MCF 10A (cell line): ENCODE data around the gene COA8. TPM values are rescaled to one million over a fixed set of nuclear protein-coding genes. Genes with fewer than 3 reads are reported as not detected.
A peak's percentile ranks its signal among the peaks of the same experiment; 100 is the strongest.

Experiments
- BruUV-seq: library from RNA; stranded (reverse); fragments of 400-500 nt; replicated peaks from 2 replicates; lab custom pipeline; 2021; lab: Mats Ljungman, UMichigan
- CTCF ChIA-PET: fragments of 300-600 bp; sonication (Branson Sonifier 250); formaldehyde crosslinking; extraction: SDS; loops from one replicate; lab custom pipeline; 2021; ENCODE audit warnings: antibody characterized with exemption, inconsistent platforms; lab: Yijun Ruan, JAX
- POLR2A ChIA-PET: fragments of 300-600, 350-650 bp; sonication (Branson Sonifier 250); formaldehyde crosslinking; extraction: SDS; loops from one replicate; lab custom pipeline; 2020; ENCODE audit warnings: antibody characterized with exemption, inconsistent platforms; lab: Yijun Ruan, JAX
- DNase-seq: peaks from one replicate; pipeline ENCODE4 v3.0.0-alpha.2; 2018; ENCODE audit not compliant: unreplicated experiment
- H3K27ac Mint-ChIP-seq: one replicate; pipeline ENCODE4 v1.8.0; 2022; ENCODE audit warnings: mild to moderate bottlenecking, low read depth, mixed read lengths; ENCODE audit not compliant: unreplicated experiment
- H3K27me3 Mint-ChIP-seq: one replicate; pipeline ENCODE4 v1.8.0; 2022; ENCODE audit warnings: mixed read lengths; ENCODE audit not compliant: insufficient read depth, unreplicated experiment
- H3K36me3 Mint-ChIP-seq: one replicate; pipeline ENCODE4 v1.8.0; 2022; ENCODE audit warnings: mild to moderate bottlenecking, moderate library complexity, mixed read lengths; ENCODE audit not compliant: insufficient read depth, unreplicated experiment
- H3K4me1 Mint-ChIP-seq: one replicate; pipeline ENCODE4 v1.8.0; 2022; ENCODE audit warnings: mixed read lengths; ENCODE audit not compliant: insufficient read depth, unreplicated experiment
- H3K4me3 Mint-ChIP-seq: one replicate; pipeline ENCODE4 v1.8.0; 2022; ENCODE audit warnings: mild to moderate bottlenecking, moderate library complexity, mixed read lengths; ENCODE audit not compliant: unreplicated experiment
- H3K9me3 Mint-ChIP-seq: one replicate; pipeline ENCODE4 v1.8.0; 2022; ENCODE audit warnings: mixed read lengths; ENCODE audit not compliant: unreplicated experiment
- CTCF ChIP-seq: fragments of 200-600 bp; IDR thresholded peaks from one replicate; pipeline ENCODE4 v1.8.0; 2022; ENCODE audit warnings: antibody characterized with exemption, mild to moderate bottlenecking; ENCODE audit not compliant: unreplicated experiment
- intact Hi-C: fragments of 100-400 bp; cut with micrococcal nuclease; formaldehyde crosslinking; loops from 2 replicates; pipeline ENCODE4 v1.14.1; 2022
- total RNA-seq: library from RNA; stranded (reverse); gene quantifications from 2 replicates; pipeline ENCODE4 v1.2.3, GENCODE V29; 2022

COA8 gene
- total RNA-seq, 1 experiment from 2014 or later, result 68.9 TPM

GRCh38 chr14:103563844-103564505 lies 1.2 kb downstream of the COA8 start:
- BruUV-seq, result no TSS peak
- no peak for TF ChIP-seq CTCF
- intact Hi-C loops, result no loop called here
- H3K36me3 Mint-ChIP-seq, result peaks cover 29% of the 10 kb centered on the region
- no peak for DNase-seq
- H3K9me3 Mint-ChIP-seq, result no peaks in the 10 kb centered on the region
- CTCF ChIA-PET, result interaction anchor here (0.6 to 2.0 kb wide), 6 partner anchors 9 to 68 kb away, joined by 3 to 6 read pairs (median 4); no protein-coding TSS in a partner anchor
- POLR2A ChIA-PET, result interaction anchor here (0.6 to 5.2 kb wide), 11 partner anchors 8 to 318 kb away, joined by 3 to 65 read pairs (median 6); partner anchors contain the start of genes EIF5, KLC1 and TRMT61A
- peaks cover 19% of the 10 kb centered on the region for H3K4me1 Mint-ChIP-seq
- peak overlapping the region; percentile 93 for H3K4me3 Mint-ChIP-seq
- no peaks in the 10 kb centered on the region for H3K27me3 Mint-ChIP-seq
- H3K27ac Mint-ChIP-seq, result peak overlapping the region; percentile 85

- POLR2A ChIA-PET, result no interaction called here
- CTCF ChIA-PET, result interaction anchor here (0.6 kb wide), 2 partner anchors 198 to 376 kb away, joined by 3 to 5 read pairs; no protein-coding TSS in a partner anchor
- TF ChIP-seq CTCF, result no peak
- Mint-ChIP-seq H3K9me3 (no peaks in the 10 kb centered on the region), H3K27me3 (no peaks in the 10 kb centered on the region), H3K27ac (no peak overlapping the region), H3K36me3 (peaks cover 32% of the 10 kb centered on the region), H3K4me3 (no peak overlapping the region), H3K4me1 (no peaks in the 10 kb centered on the region)
- DNase-seq, result no peak
- intact Hi-C loops, result no loop called here
- BruUV-seq, result no TSS peak
These were observed 6.2 kb downstream of the COA8 start for GRCh38 chr14:103568952-103569351.

DNA sequence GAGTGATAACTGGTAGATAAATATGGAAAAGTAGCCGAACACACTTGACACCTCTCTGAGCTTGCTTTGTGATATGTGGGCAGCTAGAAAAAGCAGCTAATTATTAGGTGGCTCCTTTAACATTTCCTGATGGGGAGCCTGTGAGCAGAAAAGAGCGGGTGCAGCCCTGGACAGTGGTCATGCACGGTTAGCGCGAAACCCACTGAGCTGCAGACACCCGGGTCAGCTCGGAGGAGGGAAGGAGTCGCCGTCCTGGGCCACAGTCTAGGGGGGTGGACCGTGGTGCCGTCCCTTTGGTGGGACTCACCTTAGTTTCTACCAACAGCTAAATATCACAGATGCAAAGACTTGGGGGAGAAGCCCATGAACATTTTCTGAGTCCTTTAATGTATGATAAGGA lies 6.6 kb downstream of the COA8 start:
- TF ChIP-seq CTCF, result no peak
- no peaks in the 10 kb centered on the region for H3K4me1 Mint-ChIP-seq
- H3K27me3 Mint-ChIP-seq, result no peaks in the 10 kb centered on the region
- intact Hi-C loops, result no loop called here
- BruUV-seq, result no TSS peak
- ChIA-PET POLR2A (no interaction called here), CTCF (no interaction called here)
- H3K9me3 Mint-ChIP-seq, result no peaks in the 10 kb centered on the region
- DNase-seq, result no peak
- H3K36me3 Mint-ChIP-seq, result peaks cover 36% of the 10 kb centered on the region
- no peak overlapping the region for H3K27ac Mint-ChIP-seq
- no peak overlapping the region for H3K4me3 Mint-ChIP-seq

GRCh38 chr14:103574104-103574503 lies 11.3 kb downstream of the COA8 start:
- BruUV-seq, result no TSS peak
- intact Hi-C loops, result loop anchor here (10.0 kb wide), 2 partner anchors 101 to 141 kb away; partner anchors contain the start of genes XRCC3 and ZFYVE21
- no peaks in the 10 kb centered on the region for H3K27me3 Mint-ChIP-seq
- no peak for TF ChIP-seq CTCF
- H3K4me3 Mint-ChIP-seq, result no peak overlapping the region
- DNase-seq, result no peak
- H3K27ac Mint-ChIP-seq, result no peak overlapping the region
- H3K4me1 Mint-ChIP-seq, result peaks cover 17% of the 10 kb centered on the region
- H3K36me3 Mint-ChIP-seq, result peaks cover 74% of the 10 kb centered on the region
- no peaks in the 10 kb centered on the region for H3K9me3 Mint-ChIP-seq
- ChIA-PET POLR2A (interaction anchor here (0.7 to 1.0 kb wide), 3 partner anchors 10 to 55 kb away, joined by 3 to 6 read pairs (median 3); partner anchors contain the start of gene KLC1), CTCF (interaction anchor here (0.6 to 0.8 kb wide), 3 partner anchors 119 to 468 kb away, joined by 3 to 5 read pairs (median 4); no protein-coding TSS in a partner anchor)
